ENCODE measurements around the gene ARHGEF18.
"Not testable (repeated sequence)": the region's sequence is repeated elsewhere in the genome, so short reads cannot be mapped to it uniquely, and the experiment has no call there.

- TF ChIP-seq, protein P1, sequence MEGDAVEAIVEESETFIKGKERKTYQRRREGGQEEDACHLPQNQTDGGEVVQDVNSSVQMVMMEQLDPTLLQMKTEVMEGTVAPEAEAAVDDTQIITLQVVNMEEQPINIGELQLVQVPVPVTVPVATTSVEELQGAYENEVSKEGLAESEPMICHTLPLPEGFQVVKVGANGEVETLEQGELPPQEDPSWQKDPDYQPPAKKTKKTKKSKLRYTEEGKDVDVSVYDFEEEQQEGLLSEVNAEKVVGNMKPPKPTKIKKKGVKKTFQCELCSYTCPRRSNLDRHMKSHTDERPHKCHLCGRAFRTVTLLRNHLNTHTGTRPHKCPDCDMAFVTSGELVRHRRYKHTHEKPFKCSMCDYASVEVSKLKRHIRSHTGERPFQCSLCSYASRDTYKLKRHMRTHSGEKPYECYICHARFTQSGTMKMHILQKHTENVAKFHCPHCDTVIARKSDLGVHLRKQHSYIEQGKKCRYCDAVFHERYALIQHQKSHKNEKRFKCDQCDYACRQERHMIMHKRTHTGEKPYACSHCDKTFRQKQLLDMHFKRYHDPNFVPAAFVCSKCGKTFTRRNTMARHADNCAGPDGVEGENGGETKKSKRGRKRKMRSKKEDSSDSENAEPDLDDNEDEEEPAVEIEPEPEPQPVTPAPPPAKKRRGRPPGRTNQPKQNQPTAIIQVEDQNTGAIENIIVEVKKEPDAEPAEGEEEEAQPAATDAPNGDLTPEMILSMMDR (conservative IDR thresholded peaks at IDR 0.05; ENCODE audit: low read depth in 2 of 2), result not testable (repeated sequence)
- TF ChIP-seq POLR2AphosphoS5 (IDR thresholded peaks at IDR 0.05; ENCODE audit: low read depth); ZNF331 (CRISPR knock-in tag; IDR thresholded peaks at IDR 0.05; ENCODE audit: low read depth); EZH2 (IDR thresholded peaks at IDR 0.05; ENCODE audit: low read depth, unreplicated experiment); EZH2phosphoT487 (IDR thresholded peaks at IDR 0.05; ENCODE audit: unreplicated experiment); REST (IDR thresholded peaks at IDR 0.05; ENCODE audit: unreplicated experiment): not testable (repeated sequence)
These were observed 20.1 kb downstream of the ARHGEF18 start for GRCh38 chr19:7368866-7369265.
